Kidney (tissue), 14 donors: ENCODE measurements around the gene DEDD2. TPM values are rescaled to one million over a fixed set of nuclear protein-coding genes. Genes with fewer than 3 reads are reported as not detected.

Experiments
- DNase-seq, 5 donors: peaks; one replicate each; pipeline ENCODE4 v3.0.0-alpha.2; 2013 to 2020
- FAIRE-seq: peaks from 2 replicates; lab custom pipeline; 2012; peaks lifted over from hg19 to GRCh38; lab: Jason Lieb, UNC
- H3K27ac ChIP-seq, 2 donors: one replicate each; pipeline ENCODE4 v1.7.0; 2013; ENCODE audit warnings: low read depth in 2 of 2, low read length in 2 of 2, inconsistent platforms in 1 of 2
- H3K27me3 ChIP-seq: one replicate; pipeline ENCODE4 v1.7.1; 2013; ENCODE audit warnings: low read length, inconsistent platforms; ENCODE audit not compliant: control insufficient read depth, insufficient read depth
- H3K36me3 ChIP-seq, 3 donors: one replicate each; pipeline versions ENCODE4 v1.7.0 to v1.7.1; 2013; ENCODE audit warnings: low read length in 3 of 3, control low read depth in 1 of 3, inconsistent platforms in 1 of 3; ENCODE audit not compliant: insufficient read depth in 3 of 3, control insufficient read depth in 2 of 3
- H3K4me1 ChIP-seq, 3 donors: one replicate each; pipeline versions ENCODE4 v1.7.0 to v1.7.1; 2013; ENCODE audit warnings: low read length in 3 of 3, inconsistent platforms in 1 of 3, low read depth in 1 of 3; ENCODE audit not compliant: control insufficient read depth in 2 of 3, insufficient read depth in 2 of 3
- H3K4me3 ChIP-seq, 3 donors: one replicate each; pipeline versions ENCODE4 v1.7.0 to v1.8.1; 2013; ENCODE audit warnings: low read length in 3 of 3, control low read depth in 1 of 3, inconsistent platforms in 1 of 3
- H3K9ac ChIP-seq, 3 donors: one replicate each; pipeline versions ENCODE4 v1.7.0 to v1.7.1; 2013; ENCODE audit warnings: low read length in 3 of 3, control low read depth in 1 of 3, inconsistent platforms in 1 of 3
- H3K9me3 ChIP-seq, 3 donors: one replicate each; pipeline versions ENCODE4 v1.7.0 to v1.7.1; 2013; ENCODE audit warnings: low read length in 3 of 3, control low read depth in 1 of 3, inconsistent platforms in 1 of 3; ENCODE audit not compliant: control insufficient read depth in 2 of 3, insufficient read depth in 1 of 3
- intact Hi-C: fragments of 100-400 bp; cut with DNase I; formaldehyde crosslinking; loops from one replicate; pipeline ENCODE4 v1.11.1; 2022
- polyA plus RNA-seq: library from polyadenylated mRNA; stranded (reverse); fragments of 350-450 nt; fragmentation: Illumina TruSeq; extraction: RNeasy Lipid Tissue Mini Kit (QIAGEN cat#74804); gene quantifications from one replicate; pipeline ENCODE4 v1.2.3, GENCODE V29; 2014; ENCODE audit warnings: low read depth, low replicate concordance; ENCODE audit not compliant: insufficient read depth
- total RNA-seq: library from RNA; stranded (reverse); fragmentation: NEBNext Ultra II Directional; extraction: Animal tissue kit (Norgen Biotek cat#: 25700); gene quantifications from one replicate; pipeline ENCODE4 v1.2.1, GENCODE V29; 2021
- TF ChIP-seq, protein P1 (sequence below): IDR thresholded peaks from 3 replicates; pipeline ENCODE4 v1.5.1; 2012; ENCODE audit warnings: mild to moderate bottlenecking, moderate library complexity, borderline replicate concordance; ENCODE audit not compliant: insufficient read depth; ENCODE audit errors: extremely low read depth
- donor health status: control.
- donor health status: control.
- donor health status: control.
- donor health status: control.
- donor health status: control.
- donor health status: DM: yes; HTN: yes; CAD: no.
- donor health status: Normal renal cell carcinoma (clear cell type).

DEDD2 gene
- total and polyA plus RNA-seq, 2 donors from 2014 or later: 26.1 to 36.3 TPM

- peaks cover 0 to 4% (median 0%) of the 10 kb centered on the region in 3 donors for H3K4me1 ChIP-seq
- DNase-seq: peak in 1 of 5 donors; percentile 70
- H3K27ac ChIP-seq: no peak overlapping the region
- no peak for FAIRE-seq
- H3K9ac ChIP-seq: no peak overlapping the region
- H3K9me3 ChIP-seq: no peaks in the 10 kb centered on the region
- H3K27me3 ChIP-seq: no peaks in the 10 kb centered on the region
- TF ChIP-seq, protein P1, sequence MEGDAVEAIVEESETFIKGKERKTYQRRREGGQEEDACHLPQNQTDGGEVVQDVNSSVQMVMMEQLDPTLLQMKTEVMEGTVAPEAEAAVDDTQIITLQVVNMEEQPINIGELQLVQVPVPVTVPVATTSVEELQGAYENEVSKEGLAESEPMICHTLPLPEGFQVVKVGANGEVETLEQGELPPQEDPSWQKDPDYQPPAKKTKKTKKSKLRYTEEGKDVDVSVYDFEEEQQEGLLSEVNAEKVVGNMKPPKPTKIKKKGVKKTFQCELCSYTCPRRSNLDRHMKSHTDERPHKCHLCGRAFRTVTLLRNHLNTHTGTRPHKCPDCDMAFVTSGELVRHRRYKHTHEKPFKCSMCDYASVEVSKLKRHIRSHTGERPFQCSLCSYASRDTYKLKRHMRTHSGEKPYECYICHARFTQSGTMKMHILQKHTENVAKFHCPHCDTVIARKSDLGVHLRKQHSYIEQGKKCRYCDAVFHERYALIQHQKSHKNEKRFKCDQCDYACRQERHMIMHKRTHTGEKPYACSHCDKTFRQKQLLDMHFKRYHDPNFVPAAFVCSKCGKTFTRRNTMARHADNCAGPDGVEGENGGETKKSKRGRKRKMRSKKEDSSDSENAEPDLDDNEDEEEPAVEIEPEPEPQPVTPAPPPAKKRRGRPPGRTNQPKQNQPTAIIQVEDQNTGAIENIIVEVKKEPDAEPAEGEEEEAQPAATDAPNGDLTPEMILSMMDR: no peak
- peaks cover 0 to 51% (median 23%) of the 10 kb centered on the region in 3 donors for H3K36me3 ChIP-seq
- H3K4me3 ChIP-seq: no peak overlapping the region
- intact Hi-C loops: no loop called here
Observed at GRCh38 chr19:42200116-42200715, 17.3 kb downstream of the DEDD2 start.

DNA sequence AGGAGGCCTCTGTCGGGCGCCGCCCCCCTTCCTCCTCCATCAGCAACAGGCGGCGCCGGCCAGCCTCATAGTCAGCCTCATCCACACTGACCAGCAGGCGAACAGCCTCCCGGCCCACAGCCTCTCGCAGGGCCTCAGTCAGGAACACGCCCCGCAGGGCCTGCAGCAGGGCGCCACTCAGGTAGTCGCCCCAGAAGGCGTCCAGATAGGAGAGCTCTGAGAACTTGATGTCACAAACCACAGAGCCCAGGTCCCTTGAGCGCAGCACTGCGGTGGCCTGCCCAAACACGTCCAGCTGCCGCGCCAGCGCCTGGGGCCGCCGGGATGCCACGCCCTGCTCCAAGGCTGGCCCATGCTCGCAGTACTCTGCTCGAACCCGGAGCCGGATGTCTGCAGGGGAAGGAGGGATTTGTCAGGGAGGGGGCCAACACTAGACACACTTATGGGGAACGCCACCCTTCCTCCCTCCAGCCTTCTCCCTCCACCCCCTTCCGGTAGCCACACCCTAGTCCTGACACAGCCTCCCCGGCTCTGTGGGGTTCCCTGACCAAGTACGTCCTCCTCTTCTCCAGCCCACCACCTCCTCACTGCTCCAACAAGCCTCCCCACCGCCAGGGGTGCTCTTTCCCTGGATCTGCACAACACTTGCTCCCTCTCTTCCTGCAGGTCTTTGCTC is 17.9 kb downstream of the DEDD2 start:
- DNase-seq: peak in 1 of 5 donors; percentile 77
- no peak for FAIRE-seq
- no peaks in the 10 kb centered on the region for H3K27me3 ChIP-seq
- H3K9me3 ChIP-seq: no peaks in the 10 kb centered on the region
- H3K27ac ChIP-seq: no peak overlapping the region
- peaks cover 0 to 4% (median 0%) of the 10 kb centered on the region in 3 donors for H3K4me1 ChIP-seq
- TF ChIP-seq, protein P1: no peak
- H3K36me3 ChIP-seq: peaks cover 0 to 46% (median 19%) of the 10 kb centered on the region in 3 donors
- no peak overlapping the region for H3K4me3 ChIP-seq
- intact Hi-C loops: no loop called here
- H3K9ac ChIP-seq: no peak overlapping the region

DNA sequence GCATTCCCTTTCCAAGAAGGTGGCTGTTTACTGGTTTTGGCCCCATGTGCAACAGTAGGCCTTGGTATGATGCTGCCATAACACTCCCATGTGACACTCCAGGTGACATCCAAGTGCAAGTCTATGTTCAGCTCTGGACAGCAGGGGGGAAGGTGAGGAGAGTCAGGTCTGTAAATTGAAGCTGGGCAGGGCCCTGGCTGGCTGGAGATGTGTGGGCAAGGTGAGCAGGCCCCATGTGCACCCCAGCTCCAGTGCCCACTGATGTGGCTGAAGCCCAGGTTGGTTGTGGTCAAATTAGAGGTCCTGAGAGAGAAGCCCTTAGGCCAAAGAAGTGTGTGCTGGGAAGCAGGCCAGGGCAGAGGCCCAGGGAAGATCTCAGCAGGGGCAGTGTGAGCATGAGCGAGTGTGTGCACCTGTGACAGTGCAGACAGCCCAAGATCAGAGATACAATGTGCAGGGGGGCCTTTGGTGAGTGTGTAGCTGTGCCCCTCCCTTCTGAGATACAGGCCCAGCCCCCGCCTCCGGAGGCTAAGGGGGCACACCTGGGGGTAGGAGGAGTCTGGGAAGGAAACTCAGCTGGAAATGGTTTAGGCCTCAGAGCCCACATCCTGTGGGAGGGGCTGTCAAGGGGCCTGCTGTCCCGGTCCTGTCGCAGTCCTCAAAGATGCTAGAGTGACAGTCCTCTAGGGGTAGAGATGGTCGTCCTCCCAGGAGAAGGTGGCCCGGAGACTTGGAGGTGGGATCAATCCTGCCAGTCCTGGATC is 18.6 kb downstream of the DEDD2 start:
- peaks cover 0 to 4% (median 0%) of the 10 kb centered on the region in 3 donors for H3K4me1 ChIP-seq
- DNase-seq (peak in 1 of 5 donors; percentile 77), FAIRE-seq (no peak)
- H3K4me3 ChIP-seq: no peak overlapping the region
- no peak overlapping the region for H3K9ac ChIP-seq
- intact Hi-C loops: no loop called here
- H3K27me3 ChIP-seq: no peaks in the 10 kb centered on the region
- no peak overlapping the region for H3K27ac ChIP-seq
- TF ChIP-seq, protein P1: no peak
- H3K9me3 ChIP-seq: no peaks in the 10 kb centered on the region
- peaks cover 0 to 39% (median 16%) of the 10 kb centered on the region in 3 donors for H3K36me3 ChIP-seq
